Ureter (tissue), 1 donor: ENCODE data around the gene ICE1. TPM values are rescaled to one million over a fixed set of nuclear protein-coding genes. Genes with fewer than 3 reads are reported as not detected.
"Not testable (repeated sequence)": the region's sequence is repeated elsewhere in the genome, so short reads cannot be mapped to it uniquely, and the experiment has no call there.

Experiments
- DNase-seq: peaks from one replicate; pipeline ENCODE4 v3.0.0-alpha.2; 2020; ENCODE audit warnings: low spot score
- total RNA-seq: library from RNA; stranded (reverse); gene quantifications from one replicate; pipeline ENCODE4 v1.2.4, GENCODE V29; 2023
- donor health status: DM: yes; HTN: yes; CAD: no.

ICE1 gene
- total RNA-seq, 1 donor from 2014 or later: 33.2 TPM

GRCh38 chr5:5453131-5453530 lies 30.7 kb downstream of the ICE1 start:
- DNase-seq: no peak

GRCh38 chr5:5454391-5454790 lies 31.9 kb downstream of the ICE1 start:
- no peak for DNase-seq

- DNase-seq: no peak
Observed at GRCh38 chr5:5456858-5457257, 34.4 kb downstream of the ICE1 start.

GRCh38 chr5:5460311-5460710 lies 37.8 kb downstream of the ICE1 start:
- DNase-seq: no peak

- no peak for DNase-seq
Observed at GRCh38 chr5:5461012-5461411, 38.5 kb downstream of the ICE1 start.

- no peak for DNase-seq
Observed at GRCh38 chr5:5464036-5464715, 41.7 kb downstream of the ICE1 start.

- no peak for DNase-seq
Observed at GRCh38 chr5:5466227-5466626, 43.8 kb downstream of the ICE1 start.

GRCh38 chr5:5467737-5468136 lies 45.3 kb downstream of the ICE1 start:
- DNase-seq: no peak

- no peak for DNase-seq
Observed at GRCh38 chr5:5470933-5471332, 48.5 kb downstream of the ICE1 start.

GRCh38 chr5:5473226-5473625 lies 50.7 kb downstream of the ICE1 start:
- no peak for DNase-seq

GRCh38 chr5:5474961-5475360 lies 52.5 kb downstream of the ICE1 start:
- DNase-seq: no peak

- DNase-seq: no peak
Observed at GRCh38 chr5:5475975-5476374, 53.5 kb downstream of the ICE1 start.

- not testable (repeated sequence) for DNase-seq
Observed at GRCh38 chr5:5479578-5479977, 57.1 kb downstream of the ICE1 start.

- DNase-seq: no peak
Observed at GRCh38 chr5:5480481-5481111, 58.1 kb downstream of the ICE1 start.

GRCh38 chr5:5481206-5481605 lies 58.7 kb downstream of the ICE1 start:
- no peak for DNase-seq

- no peak for DNase-seq
Observed at GRCh38 chr5:5481633-5482032, 59.2 kb downstream of the ICE1 start.

GRCh38 chr5:5483350-5483749 lies 60.9 kb downstream of the ICE1 start:
- DNase-seq: no peak

- no peak for DNase-seq
Observed at GRCh38 chr5:5483880-5484598, 61.6 kb downstream of the ICE1 start.

GRCh38 chr5:5486122-5486521 lies 63.6 kb downstream of the ICE1 start:
- no peak for DNase-seq

GRCh38 chr5:5487585-5488360 lies 65.3 kb downstream of the ICE1 start:
- DNase-seq: no peak

GRCh38 chr5:5490774-5491347 lies 68.4 kb downstream of the ICE1 start:
- DNase-seq: no peak
